Measurements from ENCODE around the gene PKD1. TPM values are rescaled to one million over a fixed set of nuclear protein-coding genes. Genes with fewer than 3 reads are reported as not detected.

PKD1 gene
- total and polyA plus RNA-seq, 2 of the 13 experiments (the other 11 are each of a cell fraction or from before 2014, with no cell fraction given) = 22.1 to 23.0 TPM

DNA sequence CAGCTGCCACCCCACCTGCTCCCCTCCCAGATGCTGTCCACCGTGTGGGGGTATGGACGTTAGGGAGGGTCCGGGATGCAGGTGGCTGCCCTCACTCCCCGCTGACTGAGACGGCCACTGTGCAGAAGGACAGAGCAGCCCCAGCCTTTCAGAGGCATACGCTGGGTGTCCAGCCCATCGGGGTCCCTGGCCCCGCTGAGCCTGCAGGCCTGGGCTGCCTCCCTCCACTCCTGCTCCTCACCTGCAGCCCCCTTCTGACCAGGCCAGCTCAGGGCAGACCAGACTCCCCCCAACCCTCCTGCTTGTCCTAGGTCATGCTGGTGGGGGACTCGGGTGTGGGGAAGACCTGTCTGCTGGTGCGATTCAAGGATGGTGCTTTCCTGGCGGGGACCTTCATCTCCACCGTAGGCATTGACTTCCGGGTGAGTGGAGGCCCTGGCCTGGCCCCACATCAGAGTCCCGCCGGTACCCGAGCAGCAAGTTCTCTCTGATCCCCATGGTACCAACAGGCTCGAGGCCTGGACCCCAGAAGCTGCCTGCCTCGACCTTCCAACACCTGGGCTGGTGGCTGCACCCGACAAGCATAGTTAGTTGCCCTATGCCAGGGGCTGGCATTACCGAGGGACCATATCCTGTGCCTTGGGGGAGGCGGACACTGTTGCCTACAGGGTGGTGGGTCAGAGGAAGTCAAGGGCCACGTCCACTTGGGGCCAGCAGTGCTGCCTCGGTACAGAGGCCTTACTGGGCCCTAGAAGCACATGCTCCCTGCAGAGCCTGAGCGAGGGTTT lies 14.1 kb upstream of the PKD1 start (continued):
- TF ChIP-seq, protein P1, sequence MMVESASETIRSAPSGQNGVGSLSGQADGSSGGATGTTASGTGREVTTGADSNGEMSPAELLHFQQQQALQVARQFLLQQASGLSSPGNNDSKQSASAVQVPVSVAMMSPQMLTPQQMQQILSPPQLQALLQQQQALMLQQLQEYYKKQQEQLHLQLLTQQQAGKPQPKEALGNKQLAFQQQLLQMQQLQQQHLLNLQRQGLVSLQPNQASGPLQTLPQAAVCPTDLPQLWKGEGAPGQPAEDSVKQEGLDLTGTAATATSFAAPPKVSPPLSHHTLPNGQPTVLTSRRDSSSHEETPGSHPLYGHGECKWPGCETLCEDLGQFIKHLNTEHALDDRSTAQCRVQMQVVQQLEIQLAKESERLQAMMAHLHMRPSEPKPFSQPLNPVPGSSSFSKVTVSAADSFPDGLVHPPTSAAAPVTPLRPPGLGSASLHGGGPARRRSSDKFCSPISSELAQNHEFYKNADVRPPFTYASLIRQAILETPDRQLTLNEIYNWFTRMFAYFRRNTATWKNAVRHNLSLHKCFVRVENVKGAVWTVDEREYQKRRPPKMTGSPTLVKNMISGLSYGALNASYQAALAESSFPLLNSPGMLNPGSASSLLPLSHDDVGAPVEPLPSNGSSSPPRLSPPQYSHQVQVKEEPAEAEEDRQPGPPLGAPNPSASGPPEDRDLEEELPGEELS (CRISPR knock-in tag; IDR thresholded peaks at IDR 0.05) = no peak
- TF ChIP-seq, protein P2, sequence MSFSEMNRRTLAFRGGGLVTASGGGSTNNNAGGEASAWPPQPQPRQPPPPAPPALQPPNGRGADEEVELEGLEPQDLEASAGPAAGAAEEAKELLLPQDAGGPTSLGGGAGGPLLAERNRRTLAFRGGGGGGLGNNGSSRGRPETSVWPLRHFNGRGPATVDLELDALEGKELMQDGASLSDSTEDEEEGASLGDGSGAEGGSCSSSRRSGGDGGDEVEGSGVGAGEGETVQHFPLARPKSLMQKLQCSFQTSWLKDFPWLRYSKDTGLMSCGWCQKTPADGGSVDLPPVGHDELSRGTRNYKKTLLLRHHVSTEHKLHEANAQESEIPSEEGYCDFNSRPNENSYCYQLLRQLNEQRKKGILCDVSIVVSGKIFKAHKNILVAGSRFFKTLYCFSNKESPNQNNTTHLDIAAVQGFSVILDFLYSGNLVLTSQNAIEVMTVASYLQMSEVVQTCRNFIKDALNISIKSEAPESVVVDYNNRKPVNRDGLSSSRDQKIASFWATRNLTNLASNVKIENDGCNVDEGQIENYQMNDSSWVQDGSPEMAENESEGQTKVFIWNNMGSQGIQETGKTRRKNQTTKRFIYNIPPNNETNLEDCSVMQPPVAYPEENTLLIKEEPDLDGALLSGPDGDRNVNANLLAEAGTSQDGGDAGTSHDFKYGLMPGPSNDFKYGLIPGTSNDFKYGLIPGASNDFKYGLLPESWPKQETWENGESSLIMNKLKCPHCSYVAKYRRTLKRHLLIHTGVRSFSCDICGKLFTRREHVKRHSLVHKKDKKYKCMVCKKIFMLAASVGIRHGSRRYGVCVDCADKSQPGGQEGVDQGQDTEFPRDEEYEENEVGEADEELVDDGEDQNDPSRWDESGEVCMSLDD (CRISPR knock-in tag; IDR thresholded peaks at IDR 0.05; ENCODE audit: borderline replicate concordance) = 0 out of 2 replicates have a peak, but pooled peaks have one; percentile 23
- TF ChIP-seq PHF8 (CRISPR knock-in tag; IDR thresholded peaks at IDR 0.05) (peak; percentile 10; the same call in 1 of the 2 replicates), ZSCAN20 (CRISPR knock-in tag; IDR thresholded peaks at IDR 0.05; ENCODE audit: borderline replicate concordance) (no peak), MXD4 (CRISPR knock-in tag; IDR thresholded peaks at IDR 0.05) (no peak), EED (CRISPR knock-in tag; IDR thresholded peaks at IDR 0.05) (no peak), JARID2 (CRISPR knock-in tag; IDR thresholded peaks at IDR 0.05; ENCODE audit: insufficient replicate concordance) (no peak), CREM (IDR thresholded peaks at IDR 0.05) (no peak), CREM (CRISPR knock-in tag; IDR thresholded peaks at IDR 0.05) (no peak), ZNF260 (CRISPR knock-in tag; IDR thresholded peaks at IDR 0.05; ENCODE audit: borderline replicate concordance, low read depth) (0 out of 2 replicates have a peak, but pooled peaks have one; percentile 36), MYC (CRISPR knock-in tag; IDR thresholded peaks at IDR 0.05; ENCODE audit: borderline replicate concordance) (peak; percentile 63; the same call in 1 of the 2 replicates), ATF7 (IDR thresholded peaks at IDR 0.05) (no peak), ATF7 (CRISPR knock-in tag; IDR thresholded peaks at IDR 0.05) (0 out of 2 replicates have a peak, but pooled peaks have one; percentile 41)
- TF ChIP-seq, protein P3, sequence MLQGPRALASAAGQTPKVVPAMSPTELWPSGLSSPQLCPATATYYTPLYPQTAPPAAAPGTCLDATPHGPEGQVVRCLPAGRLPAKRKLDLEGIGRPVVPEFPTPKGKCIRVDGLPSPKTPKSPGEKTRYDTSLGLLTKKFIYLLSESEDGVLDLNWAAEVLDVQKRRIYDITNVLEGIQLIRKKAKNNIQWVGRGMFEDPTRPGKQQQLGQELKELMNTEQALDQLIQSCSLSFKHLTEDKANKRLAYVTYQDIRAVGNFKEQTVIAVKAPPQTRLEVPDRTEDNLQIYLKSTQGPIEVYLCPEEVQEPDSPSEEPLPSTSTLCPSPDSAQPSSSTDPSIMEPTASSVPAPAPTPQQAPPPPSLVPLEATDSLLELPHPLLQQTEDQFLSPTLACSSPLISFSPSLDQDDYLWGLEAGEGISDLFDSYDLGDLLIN (CRISPR knock-in tag; IDR thresholded peaks at IDR 0.05; ENCODE audit: borderline replicate concordance) = no peak
- TF ChIP-seq, protein P4, sequence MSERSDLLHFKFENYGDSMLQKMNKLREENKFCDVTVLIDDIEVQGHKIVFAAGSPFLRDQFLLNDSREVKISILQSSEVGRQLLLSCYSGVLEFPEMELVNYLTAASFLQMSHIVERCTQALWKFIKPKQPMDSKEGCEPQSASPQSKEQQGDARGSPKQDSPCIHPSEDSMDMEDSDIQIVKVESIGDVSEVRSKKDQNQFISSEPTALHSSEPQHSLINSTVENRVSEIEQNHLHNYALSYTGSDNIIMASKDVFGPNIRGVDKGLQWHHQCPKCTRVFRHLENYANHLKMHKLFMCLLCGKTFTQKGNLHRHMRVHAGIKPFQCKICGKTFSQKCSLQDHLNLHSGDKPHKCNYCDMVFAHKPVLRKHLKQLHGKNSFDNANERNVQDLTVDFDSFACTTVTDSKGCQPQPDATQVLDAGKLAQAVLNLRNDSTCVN (CRISPR knock-in tag; IDR thresholded peaks at IDR 0.05; ENCODE audit: borderline replicate concordance) = no peak; the same call in 1 of the 2 replicates
